Stromal cell of bone marrow (primary cell): ENCODE measurements around the gene ASCC1.
"Not testable (repeated sequence)": the region's sequence is repeated elsewhere in the genome, so short reads cannot be mapped to it uniquely, and the experiment has no call there.

Experiments used
- DNase-seq: peaks from one replicate; pipeline ENCODE4 v3.0.0-alpha.2; 2012; ENCODE audit warnings: low read depth

Gene ASCC1

GRCh38 chr10:72124989-72125388, 91.1 kb downstream of the ASCC1 start:
- peak; percentile 45 for DNase-seq

GRCh38 chr10:72124381-72124780, 91.7 kb downstream of the ASCC1 start:
- no peak for DNase-seq

GRCh38 chr10:72123616-72124015, 92.5 kb downstream of the ASCC1 start:
- no peak for DNase-seq

- no peak for DNase-seq
Measured at GRCh38 chr10:72122221-72122620, 93.9 kb downstream of the ASCC1 start.

- DNase-seq, result no peak
Measured at GRCh38 chr10:72121389-72121788, 94.7 kb downstream of the ASCC1 start.

GRCh38 chr10:72116372-72116771, 99.7 kb downstream of the ASCC1 start:
- DNase-seq, result no peak

GRCh38 chr10:72114706-72115450, 101.2 kb downstream of the ASCC1 start:
- DNase-seq, result no peak

- DNase-seq, result no peak
Measured at GRCh38 chr10:72110673-72111401, 105.2 kb downstream of the ASCC1 start.

GRCh38 chr10:72109636-72110157, 106.4 kb downstream of the ASCC1 start:
- no peak for DNase-seq

GRCh38 chr10:72108830-72109635, 107.0 kb downstream of the ASCC1 start:
- DNase-seq, result no peak

GRCh38 chr10:72108004-72108370, 108.1 kb downstream of the ASCC1 start:
- DNase-seq, result not testable (repeated sequence)

GRCh38 chr10:72107325-72108003, 108.6 kb downstream of the ASCC1 start:
- DNase-seq, result no peak

- no peak for DNase-seq
Measured at GRCh38 chr10:72106896-72107295, 109.2 kb downstream of the ASCC1 start.

GRCh38 chr10:72106154-72106849, 109.8 kb downstream of the ASCC1 start:
- DNase-seq, result no peak

GRCh38 chr10:72105710-72106109, 110.4 kb downstream of the ASCC1 start:
- DNase-seq, result no peak

- no peak for DNase-seq
Measured at GRCh38 chr10:72105098-72105475, 111.0 kb downstream of the ASCC1 start.

GRCh38 chr10:72104472-72105097, 111.5 kb downstream of the ASCC1 start:
- DNase-seq, result no peak

GRCh38 chr10:72099600-72099921, 116.5 kb downstream of the ASCC1 start:
- DNase-seq, result no peak

GRCh38 chr10:72098836-72099599, 117.1 kb downstream of the ASCC1 start:
- DNase-seq, result no peak

GRCh38 chr10:72098301-72098835, 117.7 kb downstream of the ASCC1 start:
- no peak for DNase-seq
